Adipose tissue (tissue), 3 donors: ENCODE data around the gene SYT15. TPM values are rescaled to one million over a fixed set of nuclear protein-coding genes. Genes with fewer than 3 reads are reported as not detected.
"Not testable (repeated sequence)": the region's sequence is repeated elsewhere in the genome, so short reads cannot be mapped to it uniquely, and the experiment has no call there.

Experiments used
- H3K27ac ChIP-seq: one replicate; pipeline ENCODE4 v1.5.1; 2013; ENCODE audit warnings: low read depth, low read length
- WGBS, 3 donors: extraction: QIAGEN DNeasy Blood & Tissue Kit; methylation state at CpG; one replicate each; pipeline ENCODE4 v1.1.7; 2013; 5-methylcytosine and 5-hydroxymethylcytosine counted together
- polyA plus RNA-seq, 3 donors: library from polyadenylated mRNA; stranded (reverse); fragments of 200-250 nt; gene quantifications; one replicate each; pipeline ENCODE4 v1.2.3, GENCODE V29; 2013
- donor health status: healthy with polysubstance abuse.
- donor health status: Bipolar disorder and iron deficiency.
- donor health status: healthy.

SYT15 gene
- polyA plus RNA-seq, 3 donors: 1.7 to 3.3 (median 1.7) TPM

- WGBS, 3 donors: 89 to 94% (median 89%) methylated on average over 7 of the region's 7 CpGs
- H3K27ac ChIP-seq: no peak overlapping the region
Measured at GRCh38 chr10:46554166-46554781, 24.7 kb upstream of the SYT15 start.

DNA sequence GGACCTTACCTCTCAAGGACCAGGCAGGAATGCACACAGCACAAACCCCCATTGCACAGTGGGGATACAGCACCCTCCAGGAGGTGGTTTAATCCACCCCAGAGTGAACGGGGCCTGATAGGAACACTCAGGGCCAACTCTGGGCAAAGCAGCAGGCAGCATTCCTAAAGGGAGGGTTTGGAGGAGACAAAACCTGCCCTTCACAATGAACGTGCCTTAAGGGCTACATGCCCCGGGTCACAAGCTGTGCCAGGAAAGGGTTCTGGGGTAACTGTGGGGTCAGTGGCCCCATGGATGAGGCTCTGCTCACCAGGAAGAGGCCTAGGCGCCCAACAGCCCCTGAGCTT, 23.6 kb upstream of the SYT15 start:
- 60 to 82% (median 77%) methylated on average over 4 of the region's 4 CpGs for WGBS, 3 donors
- no peak overlapping the region for H3K27ac ChIP-seq

GRCh38 chr10:46555713-46556514, 23.0 kb upstream of the SYT15 start:
- 24 to 28% (median 25%) methylated on average over 47 of the region's 47 CpGs for WGBS, 3 donors

GRCh38 chr10:46556515-46557318, 22.2 kb upstream of the SYT15 start, which contains the start of gene GPRIN2:
Gene GPRIN2, minus strand, starts transcription at chr10:46556658. Its CDS starts 5,922 bp downstream, at chr10:46550736.
- WGBS, 3 donors: 4 to 6% (median 5%) methylated on average over 73 to 74 of the region's 74 CpGs
- no peak within 1 kb of the TSS for H3K27ac ChIP-seq

More at GRCh38 chr10:46555713-46556514, 23.0 kb upstream of the SYT15 start:
- H3K27ac ChIP-seq: no peak overlapping the region

DNA sequence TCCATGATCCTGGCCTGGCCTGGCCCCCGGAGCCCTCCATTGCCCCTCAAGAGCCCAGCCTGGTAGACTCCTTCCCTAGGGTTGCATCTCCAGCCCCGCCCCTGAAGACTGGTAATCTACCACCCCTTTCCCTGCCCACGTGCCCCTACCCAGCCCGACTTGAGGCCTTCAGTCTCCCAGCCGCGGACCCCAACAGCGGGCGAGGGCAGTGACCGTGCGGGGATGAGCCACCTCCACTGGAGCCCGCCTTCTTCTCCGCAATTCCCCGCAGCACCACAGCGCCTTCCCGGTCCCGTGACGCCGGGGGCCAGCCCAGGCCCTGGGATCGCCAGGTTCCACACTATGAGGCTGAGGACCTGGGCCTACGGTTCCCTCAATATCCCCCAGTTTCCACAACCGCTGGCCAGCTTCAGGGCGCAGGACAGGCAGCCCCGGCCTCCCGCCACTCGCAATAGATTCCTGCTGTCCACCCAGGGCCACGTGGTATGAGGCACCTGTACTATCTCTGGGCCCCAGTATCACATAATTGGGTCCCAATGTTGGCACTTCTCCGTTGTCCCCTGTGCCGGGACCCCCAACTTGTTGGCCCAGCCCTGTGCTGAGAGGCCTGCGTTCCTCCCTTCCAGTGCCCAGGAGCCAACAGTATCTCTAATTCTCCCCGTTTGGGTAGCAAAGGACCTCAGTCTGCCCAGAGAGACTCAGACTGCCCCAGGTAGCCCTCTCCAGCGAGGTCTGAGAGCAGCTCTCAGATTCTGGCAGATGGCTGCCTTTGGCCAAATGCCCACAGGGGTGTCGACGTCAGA, 21.4 kb upstream of the SYT15 start:
- no peak overlapping the region for H3K27ac ChIP-seq
- WGBS, 3 donors: 87 to 89% (median 89%) methylated on average over 33 of the region's 33 CpGs

GRCh38 chr10:46558122-46558391, 20.9 kb upstream of the SYT15 start:
- 39 to 51% (median 47%) methylated on average over 1 of the region's 1 CpG for WGBS, 3 donors
- H3K27ac ChIP-seq: no peak overlapping the region

DNA sequence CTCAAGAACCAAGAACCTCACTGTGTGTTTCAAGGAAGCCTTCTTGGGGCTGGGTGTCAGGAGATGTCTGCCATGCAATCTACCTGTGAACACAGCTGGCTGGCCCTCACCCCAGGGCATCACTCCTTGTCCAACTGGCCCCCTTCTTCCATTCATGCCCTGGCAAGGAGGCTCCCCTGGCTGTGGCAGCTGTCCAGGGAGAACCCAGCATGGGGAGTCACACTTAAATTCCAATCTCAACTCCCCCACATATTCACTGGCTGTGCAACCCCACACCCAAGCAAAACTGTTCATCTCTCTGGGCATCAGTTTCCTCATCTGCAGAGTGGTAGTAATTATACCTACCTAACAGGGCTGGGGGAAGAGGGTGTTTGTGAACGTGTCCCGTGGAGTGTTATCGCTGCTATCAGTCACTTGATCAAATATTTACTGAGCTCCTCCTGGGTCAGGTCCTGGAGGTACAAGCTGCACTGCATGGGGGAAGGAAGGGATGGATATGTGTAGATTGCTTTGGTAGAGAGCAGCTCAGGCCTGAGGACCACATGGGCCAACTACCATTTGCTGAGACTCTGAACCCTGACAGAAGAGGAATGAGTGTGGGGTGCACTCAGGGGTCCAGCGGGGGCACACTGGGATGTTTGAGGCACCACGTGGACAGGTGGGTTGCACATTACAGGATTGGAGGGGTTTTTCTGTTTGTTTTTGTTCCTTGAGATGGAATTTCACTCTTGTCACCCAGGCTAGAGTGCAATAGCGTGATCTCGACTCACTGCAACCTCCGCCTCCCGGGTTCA, 20.3 kb upstream of the SYT15 start:
- WGBS, 3 donors: 66 to 85% (median 83%) methylated on average over 9 of the region's 9 CpGs
- no peak overlapping the region for H3K27ac ChIP-seq

- 88 to 95% (median 94%) methylated on average over 5 of the region's 5 CpGs for WGBS, 3 donors
- no peak overlapping the region for H3K27ac ChIP-seq
Measured at GRCh38 chr10:46559231-46559671, 19.7 kb upstream of the SYT15 start.

- WGBS, 3 donors: 79 to 81% (median 80%) methylated on average over 5 of the region's 5 CpGs
- H3K27ac ChIP-seq: no peak overlapping the region
Measured at GRCh38 chr10:46560381-46560780, 18.5 kb upstream of the SYT15 start.

DNA sequence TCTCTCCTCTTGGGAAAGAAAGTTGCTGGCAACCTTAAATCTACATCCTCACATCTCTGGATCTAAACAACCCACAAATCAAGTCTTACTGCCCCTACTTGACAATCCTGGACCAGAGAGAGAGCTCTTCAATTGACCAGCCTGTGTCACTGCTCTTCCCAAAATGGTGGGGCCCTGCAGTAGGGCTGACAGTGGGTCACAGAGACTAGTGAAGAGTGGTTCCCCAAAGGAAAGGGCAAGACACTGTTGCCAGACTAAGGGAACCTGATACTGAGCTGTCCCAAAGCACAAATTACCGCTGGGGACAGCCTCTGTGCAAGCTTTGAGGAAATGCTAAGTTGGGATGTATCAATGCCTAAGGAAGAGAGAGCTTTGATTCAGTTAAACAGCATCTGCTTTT, 18.0 kb upstream of the SYT15 start:
- WGBS, 3 donors: 60 to 75% (median 69%) methylated on average over 1 of the region's 1 CpG
- H3K27ac ChIP-seq: no peak overlapping the region

- 5 to 9% (median 7%) methylated on average over 4 of the region's 6 CpGs for WGBS, 3 donors
- not testable (repeated sequence) for H3K27ac ChIP-seq
Measured at GRCh38 chr10:46565591-46566332, 13.2 kb upstream of the SYT15 start.

DNA sequence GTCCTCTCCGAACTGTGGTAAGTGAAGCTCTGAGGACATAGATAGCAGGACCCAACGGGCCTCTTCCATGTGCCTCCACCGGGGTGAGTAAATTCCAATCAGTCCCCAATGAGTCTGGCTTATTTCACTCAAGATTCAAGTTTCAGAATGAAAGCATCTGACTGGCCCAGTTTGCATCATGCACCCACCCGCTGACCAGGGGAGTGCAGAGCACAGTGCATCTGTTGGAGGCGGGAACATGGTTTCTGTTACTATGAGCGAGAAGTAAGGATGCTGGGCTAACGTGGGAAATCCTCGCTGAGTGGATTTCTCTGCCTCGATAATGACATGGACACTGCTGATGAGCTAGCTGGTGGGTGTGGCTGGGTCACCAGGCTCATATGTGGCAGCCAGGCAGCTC, 11.8 kb upstream of the SYT15 start:
- 87 to 99% (median 97%) methylated on average over 3 of the region's 9 CpGs for WGBS, 3 donors
- not testable (repeated sequence) for H3K27ac ChIP-seq

DNA sequence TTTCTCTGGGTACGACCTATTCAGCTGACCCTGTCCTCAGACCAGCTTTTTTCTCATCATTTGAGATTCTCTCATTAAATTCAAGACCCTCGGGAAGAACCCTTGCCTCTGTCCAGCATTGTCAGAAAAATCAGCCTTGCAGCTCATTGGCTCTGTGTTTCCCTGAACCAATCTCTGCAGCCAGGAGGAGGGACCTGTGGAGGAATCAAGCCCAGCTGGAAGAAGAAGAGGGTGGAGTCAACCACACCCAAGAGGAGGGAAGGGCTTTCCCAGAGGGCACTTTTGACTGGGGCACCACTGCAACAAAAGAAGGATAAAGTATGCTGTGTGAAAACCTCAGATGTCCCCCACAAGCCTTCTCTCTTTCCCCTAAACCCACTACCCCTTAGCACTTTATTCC, 8.3 kb upstream of the SYT15 start:
- no CpG with 5 or more reads among the region's 2 CpGs for WGBS, 3 donors

GRCh38 chr10:46572765-46573164, 6.2 kb upstream of the SYT15 start:
- 20 to 53% (median 28%) methylated on average over 2 to 3 of the region's 4 CpGs for WGBS, 3 donors
- H3K27ac ChIP-seq: not testable (repeated sequence)

More for the DNA sequence above, 8.3 kb upstream of the SYT15 start:
- not testable (repeated sequence) for H3K27ac ChIP-seq

- not testable (repeated sequence) for H3K27ac ChIP-seq
- WGBS, 3 donors: 56 to 68% (median 57%) methylated on average over 3 to 4 of the region's 5 CpGs
Measured at GRCh38 chr10:46573314-46573713, 5.6 kb upstream of the SYT15 start.

DNA sequence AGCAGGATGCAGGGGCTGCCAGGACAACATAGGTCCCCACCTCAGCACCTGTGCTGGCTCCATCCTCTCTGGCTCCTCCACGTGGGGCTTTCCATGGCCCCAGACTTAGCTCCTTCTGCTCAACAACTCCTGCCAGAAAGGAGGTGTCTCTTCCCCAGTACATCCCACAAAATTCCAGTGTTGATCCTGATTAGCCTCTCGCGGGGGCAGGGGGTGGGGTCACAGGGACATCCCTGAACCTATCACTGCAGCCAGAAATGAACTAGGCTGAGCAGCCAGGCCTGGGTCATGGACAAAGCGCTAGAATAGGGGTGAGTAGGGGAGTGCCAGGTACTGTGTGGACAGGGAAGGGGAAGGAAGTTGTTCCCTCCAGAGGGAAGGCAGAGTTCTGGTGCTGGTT, 5.0 kb upstream of the SYT15 start:
- 52 to 80% (median 54%) methylated on average over 2 to 3 of the region's 4 CpGs for WGBS, 3 donors
- not testable (repeated sequence) for H3K27ac ChIP-seq
